Astrocyte of the cerebellum (primary cell): ENCODE measurements around the gene MOB1B.

Experiments
- DNase-seq: peaks from one replicate; pipeline ENCODE4 v3.0.0-alpha.2; 2011; ENCODE audit warnings: low read depth
- H3K4me3 ChIP-seq: 2 replicates; pipeline ENCODE4 v1.5.1; 2011; ENCODE audit warnings: mild to moderate bottlenecking, low read depth, low read length, moderate library complexity
- CTCF ChIP-seq: IDR thresholded peaks from 2 replicates; pipeline ENCODE4 v1.5.1; 2012; ENCODE audit warnings: low read length, low read depth, moderate library complexity, mild to moderate bottlenecking; ENCODE audit errors: missing control alignments
- in situ Hi-C: cut with HindIII; loops from 2 replicates; pipeline ENCODE4 v1.10.0; 2017; ENCODE audit warnings: low sequenced_read_pairs

MOB1B gene

GRCh38 chr4:70935038-70935695 lies 33.0 kb downstream of the MOB1B start:
- in situ Hi-C loops: no loop called here
- H3K4me3 ChIP-seq: no peak overlapping the region
- TF ChIP-seq CTCF: no peak
- DNase-seq: no peak

DNA sequence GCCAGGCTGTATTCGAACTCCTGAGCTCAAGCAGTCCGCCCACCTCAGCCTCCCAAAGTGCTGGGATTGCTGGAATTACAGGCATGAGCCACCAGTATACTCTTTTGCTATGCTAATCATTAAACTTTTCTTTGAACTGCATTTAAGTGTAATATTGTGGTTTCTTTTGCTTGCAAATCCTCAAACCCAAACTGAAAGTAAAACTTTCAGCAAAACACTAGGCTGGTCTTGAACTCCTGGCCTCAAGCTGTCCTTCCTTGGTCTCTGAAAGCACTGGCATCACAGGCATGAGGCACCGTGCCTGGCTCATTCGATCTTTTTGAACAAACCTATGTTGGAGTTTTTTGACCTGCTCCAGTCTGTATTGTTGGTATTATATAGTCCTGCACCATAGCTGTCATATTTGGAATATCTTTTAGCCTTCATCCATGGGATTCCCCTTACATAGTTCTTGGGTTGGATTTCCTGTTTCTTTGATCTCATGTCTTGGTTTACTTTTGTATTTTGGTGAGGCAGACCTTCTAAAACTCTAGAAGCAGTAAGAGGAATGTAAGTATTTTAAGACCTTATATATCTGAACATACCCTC lies 34.1 kb downstream of the MOB1B start:
- no peak overlapping the region for H3K4me3 ChIP-seq
- in situ Hi-C loops: no loop called here
- DNase-seq: no peak
- no peak for TF ChIP-seq CTCF

DNA sequence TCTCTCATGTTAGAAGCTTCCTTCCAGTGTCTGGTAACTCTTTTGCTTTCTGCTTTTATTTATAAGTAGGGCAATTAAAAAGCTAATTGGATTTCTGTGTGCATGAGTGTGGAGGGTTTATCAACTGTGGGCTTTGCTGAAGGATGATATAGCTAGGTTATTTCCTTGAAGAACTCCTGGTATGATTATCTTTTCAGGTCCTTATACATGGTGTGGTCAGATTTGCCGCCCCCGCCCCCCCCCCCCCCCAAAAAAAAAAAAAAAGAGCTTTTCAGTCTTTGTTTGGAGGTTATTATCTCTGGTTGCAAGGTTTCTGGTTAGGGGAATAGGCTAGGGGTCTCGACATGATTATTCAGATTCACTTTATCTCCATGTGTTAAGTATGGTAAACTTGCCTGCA lies 35.9 kb downstream of the MOB1B start:
- H3K4me3 ChIP-seq: no peak overlapping the region
- in situ Hi-C loops: no loop called here
- DNase-seq: no peak
- no peak for TF ChIP-seq CTCF

GRCh38 chr4:70940134-70940533 lies 38.0 kb downstream of the MOB1B start:
- TF ChIP-seq CTCF: no peak
- no peak for DNase-seq
- H3K4me3 ChIP-seq: no peak overlapping the region
- in situ Hi-C loops: no loop called here

DNA sequence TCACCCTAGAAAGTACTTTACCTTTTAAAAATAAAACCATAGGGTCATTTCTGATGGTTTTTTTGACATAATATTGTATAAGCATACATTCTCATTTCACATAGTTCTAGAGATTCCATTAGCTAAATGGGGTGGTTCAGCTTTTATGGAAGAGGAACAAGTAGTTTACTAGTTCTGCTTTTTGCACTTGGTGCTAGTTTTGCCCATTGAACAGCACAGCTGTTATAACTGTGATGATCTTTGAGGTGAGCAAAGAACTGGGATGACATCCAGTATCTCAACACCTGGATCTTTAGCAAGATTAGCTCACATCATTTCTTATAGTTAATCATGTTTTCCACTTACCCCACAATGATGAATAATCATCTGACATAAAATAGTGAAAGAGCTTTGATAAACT lies 40.9 kb downstream of the MOB1B start:
- no peak for DNase-seq
- no peak overlapping the region for H3K4me3 ChIP-seq
- TF ChIP-seq CTCF: no peak
- in situ Hi-C loops: no loop called here

- DNase-seq: no peak
- TF ChIP-seq CTCF: no peak
- in situ Hi-C loops: no loop called here
- H3K4me3 ChIP-seq: no peak overlapping the region
Measured at GRCh38 chr4:70945046-70945445, 42.9 kb downstream of the MOB1B start.
